T47D (cell line): ENCODE measurements around the gene CCS.

Source experiments
- DNase-seq, 2 experiments: peaks; one replicate each; pipeline versions ENCODE4 v3.0.0 to v3.0.0-alpha.2; 2011 to 2012; ENCODE audit warnings: low read depth in 1 of 2, low spot score in 1 of 2
- JUND ChIP-seq: IDR thresholded peaks from 2 replicates; pipeline ENCODE4 v1.6.1; 2012; ENCODE audit warnings: low read depth
- in situ Hi-C: cut with HindIII; loops from 2 replicates; pipeline ENCODE4 v1.10.0; 2016; ENCODE audit warnings: low sequenced_read_pairs, low pct_unique_long_range_greater_than_20kb

Gene CCS

GRCh38 chr11:66651016-66651415, 58.0 kb downstream of the CCS start:
- DNase-seq: peak in 1 of 2 experiments; percentile 31
- no peak for TF ChIP-seq JUND
- in situ Hi-C loops: no loop called here

- in situ Hi-C loops: no loop called here
- no peak for TF ChIP-seq JUND
- no peak for DNase-seq
Measured at GRCh38 chr11:66652651-66653050, 59.7 kb downstream of the CCS start.

- no peak for DNase-seq
- no peak for TF ChIP-seq JUND
- in situ Hi-C loops: no loop called here
Measured at GRCh38 chr11:66653123-66653522, 60.1 kb downstream of the CCS start.
